Activated CD4-positive, alpha-beta T cell treated with anti-CD3 and anti-CD28 coated beads for 36 hours (primary cell): ENCODE results near the gene MUC20. TPM values are rescaled to one million over a fixed set of nuclear protein-coding genes. Genes with fewer than 3 reads are reported as not detected.

Experiments
- ATAC-seq: fragments of 200-7000 bp; cut with Tn5 transposase; one replicate; pipeline ENCODE4 v1.10.0; 2021; ENCODE audit warnings: mild to moderate bottlenecking, moderate library complexity
- CTCF ChIA-PET: fragments of 350-600 bp; sonication (Branson Sonifier 250); formaldehyde crosslinking; loops from one replicate; lab custom pipeline; 2021; ENCODE audit warnings: antibody characterized with exemption; lab: Charles Lee
- POLR2A ChIA-PET: fragments of 350-600 bp; sonication (Branson Sonifier 250); formaldehyde crosslinking; loops from one replicate; lab custom pipeline; 2021; ENCODE audit warnings: antibody characterized with exemption, inconsistent platforms; lab: Charles Lee
- DNase-seq: peaks from one replicate; pipeline ENCODE4 v3.0.0-alpha.2; 2020
- H3K27ac Mint-ChIP-seq: one replicate; pipeline ENCODE4 v1.8.0; 2021; ENCODE audit warnings: mixed read lengths
- H3K27me3 Mint-ChIP-seq: one replicate; pipeline ENCODE4 v1.8.0; 2021; ENCODE audit warnings: mixed read lengths
- H3K36me3 Mint-ChIP-seq: one replicate; pipeline ENCODE4 v1.8.0; 2021; ENCODE audit warnings: low read depth, mixed read lengths
- H3K4me1 Mint-ChIP-seq: one replicate; pipeline ENCODE4 v1.8.0; 2021; ENCODE audit warnings: mixed read lengths
- H3K4me3 Mint-ChIP-seq: one replicate; pipeline ENCODE4 v1.8.0; 2021; ENCODE audit warnings: mild to moderate bottlenecking, moderate library complexity, mixed read lengths
- H3K9me3 Mint-ChIP-seq: one replicate; pipeline ENCODE4 v1.8.0; 2021; ENCODE audit warnings: low read depth, mixed read lengths
- intact Hi-C, 2 experiments: fragments of 100-400 bp; cut with DNase I in 1 of 2; cut with micrococcal nuclease in 1 of 2; formaldehyde crosslinking; loops; one replicate each; pipeline versions ENCODE4 v1.14.2 to v1.15.1; 2022 to 2024; cut with DNase I, micrococcal nuclease
- total RNA-seq, 2 experiments: library from RNA; stranded (reverse); gene quantifications; one replicate each; pipeline ENCODE4 v1.2.3, GENCODE V29; 2021

The MUC20 gene
- total RNA-seq, 2 experiments from 2014 or later = 0.30 to 0.54 TPM

DNA sequence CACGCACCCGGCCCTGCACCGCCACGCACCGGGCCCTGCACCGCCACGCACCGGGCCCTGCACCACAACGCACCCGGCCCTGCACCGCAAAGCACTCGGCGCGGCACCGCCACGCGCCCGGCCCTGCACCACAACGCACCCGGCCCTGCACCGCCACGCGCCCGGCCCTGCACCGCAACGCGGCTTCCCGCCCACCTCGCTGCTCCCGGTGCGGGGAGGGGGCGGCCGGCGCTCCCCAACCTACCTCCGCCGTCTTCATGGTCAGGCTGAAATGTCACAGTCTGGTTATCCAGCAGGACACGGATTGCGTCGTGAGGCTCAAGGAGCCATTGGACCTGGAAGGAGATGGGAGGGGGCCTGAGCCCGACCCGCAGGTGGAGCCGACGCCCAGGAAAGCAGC is 41.8 kb downstream of the MUC20 start:
- H3K9me3 Mint-ChIP-seq = no peaks in the 10 kb centered on the region
- CTCF ChIA-PET = no interaction called here
- ATAC-seq (no peak), DNase-seq (no peak)
- H3K27ac Mint-ChIP-seq = no peak overlapping the region
- H3K27me3 Mint-ChIP-seq = peaks cover 41% of the 10 kb centered on the region
- H3K4me1 Mint-ChIP-seq = no peaks in the 10 kb centered on the region
- no peaks in the 10 kb centered on the region for H3K36me3 Mint-ChIP-seq
- intact Hi-C loops = no loop called here
- no peak overlapping the region for H3K4me3 Mint-ChIP-seq
- POLR2A ChIA-PET = no interaction called here

DNA sequence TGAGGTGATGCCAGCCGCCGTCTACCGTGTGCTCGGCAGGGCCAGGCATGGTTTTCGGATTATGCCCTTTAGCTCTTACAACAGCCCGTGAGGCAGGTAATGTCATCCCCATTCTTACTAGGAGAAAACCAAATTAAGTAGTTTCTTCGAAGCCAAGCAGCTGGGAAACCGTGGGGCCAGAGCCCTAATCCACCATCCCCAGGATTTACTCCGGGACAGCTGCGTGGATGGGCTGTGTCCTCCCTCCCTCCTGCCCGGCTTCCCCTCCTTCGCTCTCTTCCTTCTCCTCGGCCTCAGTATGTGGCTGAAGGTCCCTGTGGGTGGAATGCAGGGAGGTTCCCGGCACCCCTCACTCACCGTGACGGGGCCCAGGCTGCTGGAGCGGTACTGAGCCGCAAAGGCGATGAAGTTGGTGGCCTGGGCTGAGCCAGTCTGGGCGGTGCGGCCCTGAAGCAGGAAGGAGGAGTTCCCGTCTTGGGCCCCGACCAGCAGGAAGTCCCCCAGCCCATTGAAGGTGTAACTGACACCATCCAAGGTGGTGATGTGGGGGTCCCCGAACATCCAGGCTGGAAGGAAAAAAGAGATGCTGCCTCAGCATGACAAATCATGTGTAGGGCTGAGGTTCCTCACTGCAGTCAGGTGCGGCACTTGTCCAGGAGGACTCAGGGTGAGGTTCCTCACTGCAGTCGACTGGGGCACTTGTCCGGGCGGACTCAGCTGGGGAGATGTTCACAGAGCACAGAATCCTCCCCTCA is 42.5 kb downstream of the MUC20 start:
- DNase-seq (no peak), ATAC-seq (no peak)
- Mint-ChIP-seq H3K27ac (no peak overlapping the region), H3K4me3 (no peak overlapping the region), H3K9me3 (no peaks in the 10 kb centered on the region), H3K27me3 (peaks cover 37% of the 10 kb centered on the region), H3K4me1 (no peaks in the 10 kb centered on the region), H3K36me3 (no peaks in the 10 kb centered on the region)
- intact Hi-C loops = no loop called here
- CTCF ChIA-PET = interaction anchor here (1.2 kb wide), 1 partner anchor 87 kb away, joined by 3 read pairs; no protein-coding TSS in a partner anchor
- POLR2A ChIA-PET = no interaction called here

DNA sequence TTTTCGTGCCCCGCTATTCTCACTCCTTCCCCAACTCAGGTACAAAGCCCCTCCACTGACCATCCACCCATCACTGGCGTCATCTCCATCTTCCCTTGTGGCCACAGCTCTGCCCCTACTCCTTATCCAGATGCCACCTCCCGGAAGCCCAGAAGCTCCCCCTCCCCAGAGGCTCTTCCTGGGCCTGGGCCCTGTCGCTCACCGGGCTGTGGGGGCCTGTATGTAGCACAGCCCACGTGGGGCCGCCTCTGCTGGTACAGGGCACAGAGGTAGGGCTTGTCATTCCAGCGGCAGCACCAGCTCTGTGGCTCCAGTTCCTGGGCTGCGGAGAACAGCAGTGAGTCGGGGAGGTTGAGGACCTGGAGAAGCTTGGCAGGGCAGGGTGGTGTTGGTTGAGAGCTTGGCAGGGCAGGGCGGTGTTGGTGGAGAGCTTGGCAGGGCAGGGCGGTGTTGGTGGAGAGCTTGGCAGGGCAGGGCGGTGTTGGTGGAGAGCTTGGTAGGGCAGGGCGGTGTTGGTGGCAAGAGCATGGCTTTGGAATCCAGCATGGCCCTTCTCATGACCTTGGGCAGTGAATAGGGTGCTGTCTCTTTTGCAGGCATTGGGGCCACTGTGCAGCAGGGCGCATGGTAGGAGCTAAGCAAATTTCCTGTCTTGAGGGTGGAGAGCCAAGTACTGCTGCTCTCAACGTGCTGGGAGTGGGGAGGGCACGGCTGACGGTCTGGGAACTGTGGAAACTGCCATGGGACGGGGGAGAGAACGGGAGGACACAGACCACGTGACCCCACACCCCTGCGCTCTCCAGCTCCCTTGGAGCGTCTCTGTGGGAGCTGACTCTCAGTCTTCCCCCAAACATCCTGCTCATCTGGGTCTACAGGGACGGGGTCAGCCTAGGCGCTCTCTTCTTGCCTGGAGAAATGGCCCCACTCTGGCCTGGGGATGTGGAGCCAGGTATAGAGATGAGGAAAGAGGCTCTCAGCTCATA is 43.4 kb downstream of the MUC20 start:
- H3K9me3 Mint-ChIP-seq = no peaks in the 10 kb centered on the region
- ATAC-seq (no peak), DNase-seq (no peak)
- CTCF ChIA-PET = interaction anchor here (1.2 kb wide), 1 partner anchor 86 kb away, joined by 3 read pairs; no protein-coding TSS in a partner anchor
- no peak overlapping the region for H3K4me3 Mint-ChIP-seq
- intact Hi-C loops = no loop called here
- no peak overlapping the region for H3K27ac Mint-ChIP-seq
- POLR2A ChIA-PET = no interaction called here
- peaks cover 33% of the 10 kb centered on the region for H3K27me3 Mint-ChIP-seq
- H3K36me3 Mint-ChIP-seq = no peaks in the 10 kb centered on the region
- no peaks in the 10 kb centered on the region for H3K4me1 Mint-ChIP-seq

DNA sequence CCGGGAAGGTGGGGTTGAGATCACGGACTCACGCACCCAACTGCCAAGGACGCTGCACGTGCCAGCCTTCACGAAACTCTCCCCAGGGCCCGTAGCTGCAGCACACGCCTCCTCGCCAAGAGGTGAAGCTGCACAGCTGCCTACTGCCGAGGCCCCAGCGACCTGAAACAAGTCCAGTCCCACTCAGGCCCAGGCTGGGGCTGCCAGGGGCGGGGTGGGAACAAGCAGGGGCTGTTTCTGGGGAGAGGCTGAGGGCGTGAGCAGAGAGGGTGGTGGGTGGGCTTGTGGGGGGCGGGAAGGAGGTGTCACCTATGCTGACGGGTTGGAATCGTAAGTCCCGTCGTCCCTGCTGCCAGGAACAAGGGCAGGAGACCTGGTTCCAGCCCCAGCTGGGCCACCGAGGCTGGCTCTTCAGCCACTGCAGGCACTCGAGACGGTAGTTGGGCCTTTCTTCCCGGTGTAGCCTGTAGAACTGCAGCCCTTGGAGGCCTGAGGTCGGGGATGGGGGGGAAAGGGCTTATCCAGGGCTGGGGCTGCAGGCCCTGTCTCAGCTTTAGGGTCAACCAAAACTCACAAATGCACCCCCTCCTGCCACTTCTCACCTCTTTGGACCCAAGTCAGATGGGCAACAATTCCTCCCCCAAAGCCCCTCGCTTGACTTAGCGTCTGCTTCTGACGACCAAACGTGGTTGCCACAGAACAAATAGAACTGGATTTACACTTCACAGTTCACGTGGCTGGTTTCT is 44.4 kb downstream of the MUC20 start:
- H3K36me3 Mint-ChIP-seq = no peaks in the 10 kb centered on the region
- intact Hi-C loops = no loop called here
- DNase-seq (no peak), ATAC-seq (no peak)
- POLR2A ChIA-PET = interaction anchor here (0.6 kb wide), 1 partner anchor 45 kb away, joined by 3 read pairs; no protein-coding TSS in a partner anchor
- H3K27ac Mint-ChIP-seq = no peak overlapping the region
- no peak overlapping the region for H3K4me3 Mint-ChIP-seq
- H3K27me3 Mint-ChIP-seq = peaks cover 26% of the 10 kb centered on the region
- CTCF ChIA-PET = no interaction called here
- H3K9me3 Mint-ChIP-seq = no peaks in the 10 kb centered on the region
- H3K4me1 Mint-ChIP-seq = no peaks in the 10 kb centered on the region

DNA sequence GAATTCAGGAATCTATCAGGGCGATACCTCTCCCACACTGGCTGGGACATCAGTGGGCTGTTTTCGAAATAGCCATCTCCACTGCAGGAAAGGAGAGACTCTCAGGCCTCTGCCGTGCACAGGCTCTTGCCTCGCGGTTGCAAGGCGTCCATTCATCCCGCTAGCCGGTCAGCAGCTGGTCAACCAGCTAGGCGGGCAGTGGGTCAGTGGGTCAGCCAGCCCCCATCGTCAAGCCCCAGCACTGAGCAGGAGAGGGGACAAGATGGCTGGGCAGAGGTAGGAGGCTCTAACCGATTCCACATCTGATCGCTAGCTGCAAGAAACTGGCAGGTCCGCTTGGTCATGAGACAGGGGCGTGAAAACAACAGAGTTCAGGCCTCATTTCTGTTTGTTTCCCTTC is 45.9 kb downstream of the MUC20 start:
- H3K4me1 Mint-ChIP-seq = no peaks in the 10 kb centered on the region
- no peaks in the 10 kb centered on the region for H3K36me3 Mint-ChIP-seq
- no peak for ATAC-seq
- CTCF ChIA-PET = no interaction called here
- no peaks in the 10 kb centered on the region for H3K9me3 Mint-ChIP-seq
- POLR2A ChIA-PET = no interaction called here
- H3K27me3 Mint-ChIP-seq = peaks cover 17% of the 10 kb centered on the region
- DNase-seq = no peak
- no peak overlapping the region for H3K4me3 Mint-ChIP-seq
- intact Hi-C loops = no loop called here
- no peak overlapping the region for H3K27ac Mint-ChIP-seq

DNA sequence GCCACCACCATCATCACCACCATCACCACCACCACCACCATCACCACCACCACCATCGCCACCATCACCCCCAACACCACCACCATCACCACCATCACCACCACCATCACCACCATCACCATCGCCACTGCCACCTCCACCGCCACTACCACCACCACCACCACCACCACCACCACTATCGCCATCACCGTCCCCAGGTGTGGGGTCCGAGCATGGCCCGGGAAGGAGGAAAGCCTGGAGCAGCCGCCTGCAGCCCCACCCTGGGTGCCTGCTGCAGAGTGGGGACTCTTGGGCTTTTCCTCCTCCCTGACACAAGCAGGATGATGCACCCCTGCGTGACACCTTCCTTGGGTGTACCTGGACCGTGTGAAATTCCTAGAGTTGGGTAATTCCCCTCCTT is 47.0 kb downstream of the MUC20 start:
- Mint-ChIP-seq H3K9me3 (no peaks in the 10 kb centered on the region), H3K4me3 (no peak overlapping the region), H3K27ac (no peak overlapping the region), H3K27me3 (peaks cover 17% of the 10 kb centered on the region), H3K36me3 (no peaks in the 10 kb centered on the region), H3K4me1 (no peaks in the 10 kb centered on the region)
- intact Hi-C loops = no loop called here
- no peak for DNase-seq
- ATAC-seq = no peak
- ChIA-PET CTCF (no interaction called here), POLR2A (no interaction called here)

DNA sequence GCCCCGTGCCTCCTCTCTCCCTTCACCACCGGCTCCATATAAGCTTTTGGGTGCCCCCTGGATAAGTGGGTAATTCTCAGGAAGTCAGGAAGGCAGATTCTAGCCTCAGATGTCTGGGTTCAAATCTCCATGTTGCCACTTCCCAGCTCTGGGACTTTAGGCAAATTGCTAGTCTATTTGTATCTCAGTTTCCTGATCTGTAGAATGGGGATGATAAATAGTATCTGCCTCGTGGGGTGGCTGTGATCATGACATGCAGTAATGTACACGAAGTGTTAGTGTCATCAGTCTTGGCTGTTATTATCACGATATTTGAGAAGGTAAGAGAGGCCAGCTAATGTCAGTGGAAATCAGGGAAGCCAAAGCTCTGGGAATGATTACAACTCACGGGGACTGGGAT is 47.6 kb downstream of the MUC20 start:
- Mint-ChIP-seq H3K36me3 (no peaks in the 10 kb centered on the region), H3K27ac (no peak overlapping the region), H3K4me3 (no peak overlapping the region), H3K9me3 (no peaks in the 10 kb centered on the region), H3K27me3 (peaks cover 13% of the 10 kb centered on the region), H3K4me1 (no peaks in the 10 kb centered on the region)
- no peak for ATAC-seq
- ChIA-PET POLR2A (no interaction called here), CTCF (no interaction called here)
- no peak for DNase-seq
- intact Hi-C loops = no loop called here

DNA sequence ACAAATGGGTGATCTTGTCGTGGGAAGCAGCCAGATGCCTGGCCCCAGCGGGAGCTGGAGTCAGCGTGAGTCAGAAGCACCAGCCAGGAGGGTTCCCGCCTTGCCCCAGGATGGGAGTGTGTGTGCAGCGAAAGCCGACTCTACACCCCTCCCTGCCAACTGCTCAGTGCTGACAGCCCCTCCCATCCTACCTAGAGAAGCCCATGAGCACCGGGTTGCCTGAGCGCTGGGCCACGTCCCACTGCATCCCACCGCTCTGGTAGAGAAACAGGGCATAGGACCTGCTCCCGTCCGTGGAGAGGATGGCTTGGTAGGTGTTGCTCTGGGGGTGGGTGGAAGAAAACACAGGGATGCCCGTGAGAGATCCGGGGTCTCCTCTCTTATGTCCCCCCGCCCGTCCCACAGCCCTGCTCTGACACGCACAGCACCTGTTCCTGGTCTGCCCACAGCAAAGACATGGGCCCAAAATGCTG is 48.1 kb downstream of the MUC20 start:
- peaks cover 8% of the 10 kb centered on the region for H3K27me3 Mint-ChIP-seq
- CTCF ChIA-PET = interaction anchor here (0.6 kb wide), 1 partner anchor 49 kb away, joined by 4 read pairs; no protein-coding TSS in a partner anchor
- H3K27ac Mint-ChIP-seq = no peak overlapping the region
- H3K4me3 Mint-ChIP-seq = no peak overlapping the region
- no peak for DNase-seq
- H3K4me1 Mint-ChIP-seq = no peaks in the 10 kb centered on the region
- no peak for ATAC-seq
- H3K36me3 Mint-ChIP-seq = no peaks in the 10 kb centered on the region
- intact Hi-C loops = no loop called here
- no peaks in the 10 kb centered on the region for H3K9me3 Mint-ChIP-seq
- POLR2A ChIA-PET = no interaction called here

DNA sequence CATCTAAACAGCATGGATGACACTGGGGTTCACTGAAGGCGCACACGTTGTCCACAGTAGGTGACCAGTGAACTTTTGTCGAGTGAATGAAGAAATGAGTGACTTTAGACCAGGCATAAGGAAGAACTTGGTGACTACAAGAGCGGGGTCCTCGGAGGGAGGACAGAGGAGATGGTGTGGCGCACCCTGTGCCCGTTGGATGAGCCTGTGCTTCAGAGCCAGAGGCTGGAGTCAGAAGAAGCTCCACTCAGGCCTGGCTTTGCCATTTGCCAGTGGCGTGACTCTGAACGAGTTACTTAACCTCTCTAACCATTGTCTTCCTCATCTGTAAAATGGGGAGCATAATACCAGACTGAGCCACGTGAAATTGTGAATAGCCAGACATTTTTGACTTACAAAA is 48.8 kb downstream of the MUC20 start:
- POLR2A ChIA-PET = no interaction called here

DNA sequence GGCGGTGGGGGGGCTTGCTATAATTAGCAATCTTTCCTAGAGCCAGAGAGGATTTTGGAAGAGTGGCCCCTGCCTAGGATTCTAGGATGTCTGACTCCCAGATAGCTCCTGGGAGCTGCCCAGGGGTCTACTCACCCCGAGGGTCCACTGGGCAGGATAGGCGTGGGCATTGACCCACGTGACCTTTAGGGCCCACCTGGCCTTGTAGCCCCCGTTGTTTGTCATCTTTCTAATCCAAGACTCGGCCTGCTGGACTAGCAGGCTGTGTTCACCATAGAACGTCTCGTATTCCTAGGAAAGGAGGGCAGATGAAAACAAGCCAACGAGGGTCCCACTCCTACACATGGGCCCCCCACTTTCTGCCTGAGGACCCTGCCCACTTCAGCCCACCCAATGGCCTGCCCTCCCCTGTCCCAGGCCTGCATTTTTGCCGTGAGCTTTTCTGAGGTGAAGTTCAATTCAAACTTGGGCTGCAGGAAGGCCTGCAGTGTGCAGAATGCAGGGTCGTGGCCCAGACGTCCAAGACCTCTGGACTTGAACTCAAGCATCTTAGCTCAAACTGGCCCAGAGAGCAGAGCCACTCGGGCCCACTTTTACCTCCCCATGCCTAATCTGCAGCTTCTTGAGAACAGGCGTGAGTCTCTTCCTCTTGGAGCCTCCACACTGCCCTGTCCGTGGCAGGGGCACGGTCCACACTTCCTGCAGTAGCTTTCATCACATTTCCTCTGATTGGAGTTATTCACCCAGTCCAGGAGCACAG is 49.5 kb downstream of the MUC20 start:
- POLR2A ChIA-PET = no interaction called here
- intact Hi-C loops = no loop called here
- H3K4me3 Mint-ChIP-seq = no peak overlapping the region
- CTCF ChIA-PET = no interaction called here
- H3K9me3 Mint-ChIP-seq = no peaks in the 10 kb centered on the region
- ATAC-seq (peak; percentile 57), DNase-seq (peak; percentile 36)
- no peak overlapping the region for H3K27ac Mint-ChIP-seq
- no peaks in the 10 kb centered on the region for H3K4me1 Mint-ChIP-seq
- no peaks in the 10 kb centered on the region for H3K36me3 Mint-ChIP-seq
- no peaks in the 10 kb centered on the region for H3K27me3 Mint-ChIP-seq

More for the DNA sequence above, 48.8 kb downstream of the MUC20 start:
- no peaks in the 10 kb centered on the region for H3K36me3 Mint-ChIP-seq
- H3K9me3 Mint-ChIP-seq = no peaks in the 10 kb centered on the region
- intact Hi-C loops = no loop called here
- no peak for ATAC-seq
- peaks cover 1% of the 10 kb centered on the region for H3K27me3 Mint-ChIP-seq
- no peak overlapping the region for H3K27ac Mint-ChIP-seq
- no peak overlapping the region for H3K4me3 Mint-ChIP-seq
- CTCF ChIA-PET = interaction anchor here (0.6 kb wide), 1 partner anchor 49 kb away, joined by 4 read pairs; no protein-coding TSS in a partner anchor
- no peak for DNase-seq
- no peaks in the 10 kb centered on the region for H3K4me1 Mint-ChIP-seq
